ENCODE measurements around the gene ZBTB7C. TPM values are rescaled to one million over a fixed set of nuclear protein-coding genes. Genes with fewer than 3 reads are reported as not detected.
A peak's percentile ranks its signal among the peaks of the same experiment; 100 is the strongest.

Gene ZBTB7C
- total and polyA plus RNA-seq, 4 donors: 3.2 to 10.9 (median 3.7) TPM

GRCh38 chr18:48032876-48033789 is 376.1 kb downstream of the ZBTB7C start:
- no peak for DNase-seq

GRCh38 chr18:48031641-48032040 is 377.5 kb downstream of the ZBTB7C start:
- Histone ChIP-seq H3K9me3 (ENCODE audit: control insufficient read depth in 4 of 4, insufficient read depth in 3 of 4, low read length in 3 of 4) (no peaks in the 10 kb centered on the region), H3K27me3 (ENCODE audit: control insufficient read depth in 3 of 3, insufficient read depth in 3 of 3, low read length in 2 of 3) (no peaks in the 10 kb centered on the region), H3K9ac (ENCODE audit: insufficient read depth in 1 of 2, low read length in 2 of 2) (no peak overlapping the region), H3K4me1 (ENCODE audit: control insufficient read depth in 5 of 5, insufficient read depth in 5 of 5, low read length in 5 of 5) (peaks cover 0 to 11% (median 0%) of the 10 kb centered on the region in 5 donors), H3K4me3 (no peak overlapping the region), H3K27ac (ENCODE audit: low read depth in 1 of 2, low read length in 1 of 2) (no peak overlapping the region), H3K36me3 (ENCODE audit: control insufficient read depth in 4 of 4, insufficient read depth in 4 of 4, low read length in 4 of 4) (no peaks in the 10 kb centered on the region)
- WGBS, 2 donors: 64 to 77% methylated on average over 5 of the region's 5 CpGs
- DNase-seq (no peak), ATAC-seq (ENCODE audit: insufficient read depth, low FRiP score) (no peak)
- TF ChIP-seq CTCF (IDR thresholded peaks at IDR 0.05; ENCODE audit: control extremely low read depth, extremely low read depth): no peak

More at GRCh38 chr18:48032876-48033789, 376.1 kb downstream of the ZBTB7C start:
- no peaks in the 10 kb centered on the region for H3K9me3 ChIP-seq (ENCODE audit: control insufficient read depth in 4 of 4, insufficient read depth in 3 of 4, low read length in 3 of 4)
- no peaks in the 10 kb centered on the region for H3K27me3 ChIP-seq (ENCODE audit: control insufficient read depth in 3 of 3, insufficient read depth in 3 of 3, low read length in 2 of 3)
- WGBS, 2 donors: 95 to 98% methylated on average over 3 of the region's 3 CpGs
- no peak overlapping the region for H3K9ac ChIP-seq (ENCODE audit: insufficient read depth in 1 of 2, low read length in 2 of 2)
- H3K36me3 ChIP-seq (ENCODE audit: control insufficient read depth in 4 of 4, insufficient read depth in 4 of 4, low read length in 4 of 4): no peaks in the 10 kb centered on the region
- no peak overlapping the region for H3K27ac ChIP-seq (ENCODE audit: low read depth in 1 of 2, low read length in 1 of 2)
- H3K4me3 ChIP-seq: no peak overlapping the region
- no peak for TF ChIP-seq CTCF (IDR thresholded peaks at IDR 0.05; ENCODE audit: control extremely low read depth, extremely low read depth)
- peak; percentile 16 for ATAC-seq (ENCODE audit: insufficient read depth, low FRiP score)
- H3K4me1 ChIP-seq (ENCODE audit: control insufficient read depth in 5 of 5, insufficient read depth in 5 of 5, low read length in 5 of 5): no peaks in the 10 kb centered on the region

- ATAC-seq (ENCODE audit: insufficient read depth, low FRiP score): peak; percentile 66
- H3K36me3 ChIP-seq (ENCODE audit: control insufficient read depth in 4 of 4, insufficient read depth in 4 of 4, low read length in 4 of 4): no peaks in the 10 kb centered on the region
- H3K9me3 ChIP-seq (ENCODE audit: control insufficient read depth in 4 of 4, insufficient read depth in 3 of 4, low read length in 3 of 4): no peaks in the 10 kb centered on the region
- WGBS, 2 donors: 67 to 75% methylated on average over 4 of the region's 4 CpGs
- no peak overlapping the region for H3K9ac ChIP-seq (ENCODE audit: insufficient read depth in 1 of 2, low read length in 2 of 2)
- no peak overlapping the region for H3K27ac ChIP-seq (ENCODE audit: low read depth in 1 of 2, low read length in 1 of 2)
- peaks cover 0 to 11% (median 0%) of the 10 kb centered on the region in 5 donors for H3K4me1 ChIP-seq (ENCODE audit: control insufficient read depth in 5 of 5, insufficient read depth in 5 of 5, low read length in 5 of 5)
- no peaks in the 10 kb centered on the region for H3K27me3 ChIP-seq (ENCODE audit: control insufficient read depth in 3 of 3, insufficient read depth in 3 of 3, low read length in 2 of 3)
- no peak overlapping the region for H3K4me3 ChIP-seq
- DNase-seq: peak; percentile 55 to 78 (median 75)
- peak; percentile 57 for TF ChIP-seq CTCF (IDR thresholded peaks at IDR 0.05; ENCODE audit: control extremely low read depth, extremely low read depth)
Measured at GRCh38 chr18:48030616-48031480, 378.3 kb downstream of the ZBTB7C start.

Measured in lung (tissue), 12 donors.